ENCODE data around the gene VAPB.
"Not testable (repeated sequence)": the region's sequence is repeated elsewhere in the genome, so short reads cannot be mapped to it uniquely, and the experiment has no call there.

VAPB gene

GRCh38 chr20:58408603-58409246 lies 19.7 kb downstream of the VAPB start:
- DNase-seq, result no peak

DNA sequence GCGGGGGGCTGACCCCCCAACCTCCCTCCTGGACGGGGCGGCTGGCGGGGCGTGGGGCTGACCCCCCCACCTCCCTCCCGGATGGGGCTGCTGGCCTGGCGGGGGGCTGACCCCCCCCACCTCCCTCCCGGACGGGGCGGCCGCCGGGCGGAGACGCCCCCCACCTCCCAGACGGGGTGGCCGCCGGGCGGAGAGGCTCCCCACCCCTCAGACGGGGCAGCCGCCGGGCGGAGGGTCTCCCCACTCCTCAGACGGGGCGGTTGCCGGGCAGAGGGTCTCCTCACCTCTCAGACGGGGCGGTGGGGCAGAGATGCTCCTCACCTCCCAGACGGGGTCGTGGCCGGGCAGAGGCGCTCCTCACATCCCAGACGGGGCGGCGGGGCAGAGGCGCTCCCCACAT lies 25.2 kb downstream of the VAPB start:
- not testable (repeated sequence) for DNase-seq

DNA sequence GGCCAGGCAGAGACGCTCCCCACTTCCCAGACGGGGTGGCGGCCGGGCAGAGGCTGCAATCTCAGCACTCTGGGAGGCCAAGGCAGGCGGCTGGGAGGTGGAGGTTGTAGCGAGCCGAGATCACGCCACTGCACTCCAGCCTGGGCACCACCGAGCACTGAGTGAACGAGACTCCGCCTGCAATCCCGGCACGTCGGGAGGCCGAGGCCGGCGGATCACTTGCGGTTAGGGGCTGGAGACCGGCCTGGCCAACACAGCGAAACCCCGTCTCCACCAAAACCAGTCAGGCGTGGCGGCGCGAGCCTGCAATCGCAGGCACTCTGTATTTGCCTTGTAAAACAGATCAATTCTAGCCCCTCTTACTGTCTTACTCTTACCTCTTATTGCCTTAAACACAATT lies 25.8 kb downstream of the VAPB start:
- not testable (repeated sequence) for DNase-seq

DNA sequence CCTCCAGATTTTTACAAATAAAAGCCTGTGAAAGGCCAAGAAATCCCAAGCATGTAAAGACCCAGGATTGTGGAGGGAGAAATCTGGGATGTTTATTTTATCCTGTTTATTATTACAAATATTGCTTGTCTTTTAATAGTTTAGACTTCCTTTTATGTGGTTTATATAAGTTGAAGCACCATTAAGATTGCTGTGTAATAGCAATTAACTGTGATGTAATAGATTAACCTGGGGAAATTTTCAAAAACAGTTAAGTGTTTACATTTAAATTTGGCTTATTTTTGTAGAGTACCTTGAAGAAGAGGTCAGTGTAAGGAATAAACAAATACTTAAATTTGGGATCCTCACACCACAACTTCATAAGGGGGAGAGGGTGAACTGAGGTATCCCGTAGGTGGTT lies 27.0 kb downstream of the VAPB start:
- no peak for DNase-seq

- peak in 1 of 3 donors; percentile 13 for DNase-seq
Observed at GRCh38 chr20:58416835-58417234, 27.8 kb downstream of the VAPB start.

- no peak for DNase-seq
Observed at GRCh38 chr20:58417438-58417837, 28.4 kb downstream of the VAPB start.

DNA sequence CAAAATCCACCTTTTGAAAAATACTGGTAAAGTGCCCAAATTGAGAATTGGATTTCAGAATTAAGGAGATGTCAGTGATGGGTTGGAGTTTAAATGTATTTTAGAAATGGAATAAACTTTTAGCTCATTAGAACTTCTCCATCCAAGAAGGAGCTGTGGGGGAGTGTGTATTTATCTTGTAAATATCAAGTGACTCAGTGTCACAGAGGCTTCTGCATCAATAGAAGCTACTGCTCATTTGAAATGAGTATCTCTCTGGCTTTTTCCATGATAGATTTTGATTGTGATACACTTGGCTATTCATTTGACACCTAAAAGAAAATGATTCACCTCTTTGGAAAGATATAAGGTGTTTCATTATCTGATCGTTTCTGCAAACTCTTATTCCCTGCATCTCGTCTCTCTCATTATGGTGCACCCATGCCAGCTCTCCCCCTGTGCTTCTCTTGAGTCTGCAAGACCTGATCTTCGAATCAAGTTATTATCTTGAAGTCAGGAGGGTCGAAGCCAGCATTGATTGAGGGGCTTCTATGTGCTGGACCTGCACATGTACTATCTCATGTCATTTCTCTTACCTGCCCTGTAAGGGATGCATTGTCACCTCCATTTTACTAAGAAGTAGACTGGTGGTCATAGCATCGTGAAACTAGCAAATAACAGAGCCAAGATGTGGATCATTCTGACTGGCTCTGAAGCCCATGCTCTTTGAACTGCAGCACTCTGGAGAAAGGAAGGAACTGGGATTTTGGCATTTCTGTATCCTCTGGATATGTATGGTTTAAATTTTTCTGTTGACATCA lies 30.1 kb downstream of the VAPB start:
- DNase-seq, result no peak

DNA sequence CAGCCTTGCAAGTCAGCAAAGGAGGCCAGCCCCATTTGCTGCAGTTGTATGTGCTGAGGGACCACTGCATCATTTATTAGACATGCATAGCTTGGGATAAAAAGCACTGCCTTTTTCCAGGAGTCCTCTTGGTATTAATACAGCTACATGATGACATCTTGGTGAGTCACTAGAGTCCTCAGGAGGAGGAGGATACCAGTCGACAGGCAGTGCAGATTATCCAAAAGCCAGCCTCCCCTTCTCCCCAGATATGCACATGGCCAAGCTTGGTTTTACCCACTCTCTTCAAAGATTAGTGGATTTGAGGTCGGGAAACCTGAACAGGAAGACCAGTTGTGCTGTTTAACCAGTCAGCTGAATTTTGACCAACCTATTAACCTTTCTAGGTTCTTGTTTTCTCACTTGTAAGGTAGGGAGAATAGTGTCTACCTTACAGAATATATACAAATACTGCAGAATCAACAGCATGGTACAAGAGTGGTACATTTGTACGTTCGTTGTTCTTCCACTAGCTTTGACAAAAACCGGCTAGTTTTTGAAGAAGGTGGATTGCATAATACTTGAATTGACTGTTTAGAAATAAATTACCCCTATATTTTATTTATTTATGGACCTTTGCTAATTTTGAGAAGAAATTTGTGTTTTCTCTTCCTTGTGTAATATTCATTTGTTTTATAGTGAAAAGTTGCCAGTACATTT lies 31.9 kb downstream of the VAPB start:
- DNase-seq, result no peak

DNA sequence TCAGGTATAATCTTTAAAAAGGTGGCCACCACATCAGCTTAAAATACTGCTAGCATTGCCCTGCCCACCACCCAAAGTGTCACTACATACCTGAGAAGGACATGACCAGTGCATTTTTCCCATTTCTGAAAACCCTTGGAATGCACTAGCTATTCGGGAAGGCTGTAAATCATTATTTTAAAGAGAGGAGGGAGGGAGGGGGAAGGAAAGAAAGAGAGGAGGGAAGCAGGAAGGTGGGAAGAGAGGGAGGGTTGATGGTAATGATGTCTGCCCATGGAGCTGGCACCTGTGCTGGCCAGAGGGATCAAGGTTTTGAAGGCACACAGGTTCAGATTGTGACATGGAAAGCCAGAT lies 32.4 kb downstream of the VAPB start:
- no peak for DNase-seq

- no peak for DNase-seq
Observed at GRCh38 chr20:58424218-58424969, 35.4 kb downstream of the VAPB start.

DNA sequence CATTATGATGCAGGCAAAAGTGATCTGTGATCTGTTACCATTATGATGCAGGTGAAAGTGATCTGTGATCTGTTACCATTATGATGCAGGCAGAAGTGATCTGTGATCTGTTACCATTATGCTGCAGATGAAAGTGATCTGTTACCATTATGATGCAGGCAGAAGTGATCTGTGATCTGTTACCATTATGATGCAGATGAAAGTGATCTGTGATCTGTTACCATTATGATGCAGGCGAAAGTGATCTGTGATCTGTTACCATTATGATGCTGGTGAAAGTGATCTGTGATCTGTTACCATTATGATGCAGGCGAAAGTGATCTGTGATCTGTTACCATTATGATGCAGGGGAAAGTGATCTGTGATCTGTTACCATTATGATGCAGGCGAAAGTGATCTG lies 38.5 kb downstream of the VAPB start:
- DNase-seq, result not testable (repeated sequence)

DNA sequence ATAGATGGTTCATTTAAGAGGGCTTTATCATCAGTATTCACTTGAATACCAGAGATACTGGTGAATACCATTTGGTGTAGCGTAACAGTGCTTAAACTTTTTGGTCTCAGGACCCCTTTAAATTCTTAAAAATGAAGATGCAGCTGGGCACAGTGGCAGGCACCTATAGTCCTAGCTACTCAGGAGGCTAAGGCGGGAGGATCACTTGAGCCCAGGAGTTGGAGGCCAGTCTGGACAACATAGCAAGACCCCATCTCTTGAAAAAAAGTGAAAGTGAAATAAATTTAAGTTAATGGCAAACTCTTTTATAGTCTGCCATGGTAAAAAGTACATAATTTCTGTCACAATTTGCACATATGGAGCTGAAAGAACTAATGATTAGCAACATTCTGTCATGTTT lies 39.3 kb downstream of the VAPB start:
- DNase-seq, result no peak

- no peak for DNase-seq
Observed at GRCh38 chr20:58429303-58429702, 40.3 kb downstream of the VAPB start.

DNA sequence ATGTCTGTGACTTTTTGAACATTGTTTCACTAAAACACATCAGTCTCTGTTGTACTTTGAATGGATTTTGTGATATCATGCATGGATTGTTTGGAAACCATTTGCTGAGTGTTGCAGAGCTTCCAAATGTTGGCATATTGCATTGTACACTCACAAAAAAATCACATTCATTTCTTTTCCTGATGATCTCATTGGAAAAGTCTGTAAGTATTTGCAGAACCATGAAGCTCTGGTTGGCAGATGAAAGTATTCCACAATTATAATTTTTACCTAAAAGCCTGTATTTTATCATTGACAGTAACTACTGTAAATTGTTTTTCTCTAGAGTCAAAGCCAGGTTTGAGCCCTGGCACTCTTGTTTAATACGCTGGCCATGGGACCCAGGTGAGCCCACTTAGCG lies 42.1 kb downstream of the VAPB start:
- DNase-seq, result no peak

GRCh38 chr20:58432186-58432954 lies 43.3 kb downstream of the VAPB start:
- peak in 2 of 3 donors; percentile 13 to 21 for DNase-seq

DNA sequence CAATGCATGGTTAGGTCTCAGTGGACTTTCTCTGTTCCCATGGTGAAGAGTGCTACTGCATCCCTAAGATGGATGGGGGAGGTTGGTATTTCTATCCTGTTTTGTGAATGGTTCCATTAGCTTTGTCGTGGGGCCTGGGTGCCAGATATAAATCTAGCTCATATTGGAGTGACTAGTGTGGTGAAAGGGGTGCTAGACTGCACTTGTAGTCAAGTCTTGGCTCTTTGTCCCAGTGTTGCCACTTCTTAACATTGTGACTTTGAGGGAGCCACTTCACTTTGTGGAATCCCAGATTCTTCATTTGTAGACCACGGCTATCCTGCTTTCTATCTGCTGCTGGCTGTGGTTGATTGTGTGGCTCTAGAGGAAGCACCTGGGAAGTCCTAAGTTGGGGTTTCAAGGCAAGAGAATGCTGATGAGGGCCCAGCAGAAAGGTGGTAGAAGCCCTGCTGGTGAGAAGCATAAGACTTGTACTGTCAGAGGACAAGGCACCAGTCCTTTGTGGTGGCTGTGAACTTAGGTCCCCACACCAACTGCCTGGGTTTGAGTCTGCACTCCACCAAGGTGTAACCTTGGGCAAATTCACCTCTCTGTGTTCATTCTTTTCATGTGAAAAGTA lies 44.1 kb downstream of the VAPB start:
- DNase-seq, result no peak

DNA sequence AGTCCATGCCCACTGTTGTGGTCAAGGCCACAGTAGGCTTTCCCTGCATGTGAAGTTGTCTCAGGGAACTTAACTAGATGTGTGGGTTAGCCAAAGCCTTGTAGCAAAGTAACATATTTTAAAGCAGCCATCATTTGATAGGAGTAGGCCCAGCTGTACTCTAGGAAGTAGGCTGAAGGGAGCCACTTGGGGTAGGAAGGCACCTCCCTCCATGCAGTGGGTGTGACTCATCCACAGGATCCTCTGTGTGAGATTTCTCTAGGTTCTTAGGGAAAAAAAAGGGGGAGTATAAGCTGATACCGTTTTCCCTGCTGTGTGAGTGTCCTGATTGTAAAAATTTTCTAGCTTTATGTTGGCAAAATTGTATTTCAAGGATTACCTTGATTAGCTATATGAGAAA lies 44.7 kb downstream of the VAPB start:
- peak in 2 of 3 donors; percentile 19 to 39 for DNase-seq

GRCh38 chr20:58434326-58434725 lies 45.3 kb downstream of the VAPB start:
- no peak for DNase-seq

- no peak for DNase-seq
Observed at GRCh38 chr20:58435237-58435636, 46.2 kb downstream of the VAPB start.

- no peak for DNase-seq
Observed at GRCh38 chr20:58436868-58437645, 48.0 kb downstream of the VAPB start.

Data from suppressor macrophage treated with lipopolysaccharide for 1 hour (primary cell).